SJCRH30 (cell line): ENCODE measurements around the gene GXYLT1. TPM values are rescaled to one million over a fixed set of nuclear protein-coding genes. Genes with fewer than 3 reads are reported as not detected.

Experiments used
- DNase-seq, 2 experiments: peaks; one replicate each; pipeline ENCODE4 v3.0.0-alpha.2; 2015 to 2020
- H3K27ac ChIP-seq: fragments of 250-450 bp; sonication (Bioruptor Pico); 2 replicates; pipeline ENCODE4 v1.5.1; 2020; ENCODE audit warnings: mild to moderate bottlenecking, moderate library complexity
- H3K27me3 ChIP-seq: fragments of 250-450 bp; sonication (Bioruptor Pico); 2 replicates; pipeline ENCODE4 v1.5.1; 2020; ENCODE audit warnings: mild to moderate bottlenecking, moderate library complexity
- H3K36me3 ChIP-seq: fragments of 250-450 bp; sonication (Bioruptor Pico); 2 replicates; pipeline ENCODE4 v1.5.1; 2020; ENCODE audit warnings: mild to moderate bottlenecking, moderate library complexity
- H3K4me1 ChIP-seq: fragments of 250-450 bp; sonication (Bioruptor Pico); 2 replicates; pipeline ENCODE4 v1.5.1; 2020; ENCODE audit warnings: mild to moderate bottlenecking, moderate library complexity
- H3K4me3 ChIP-seq: fragments of 250-450 bp; sonication (Bioruptor Pico); 2 replicates; pipeline ENCODE4 v1.5.1; 2020; ENCODE audit warnings: mild to moderate bottlenecking, moderate library complexity
- H3K9me3 ChIP-seq: fragments of 250-450 bp; sonication (Bioruptor Pico); replicated peaks from 2 replicates; pipeline ENCODE4 v1.5.1; 2020; ENCODE audit warnings: mild to moderate bottlenecking, moderate library complexity
- total RNA-seq: library from RNA; depleted of rRNA; stranded (reverse); fragments of >200 nt; shearing (Covaris generic); gene quantifications from 2 replicates; pipeline ENCODE4 v1.2.3, GENCODE V29; 2014

GXYLT1 gene
- total RNA-seq, 1 experiment from 2014 or later: 48.9 TPM

DNA sequence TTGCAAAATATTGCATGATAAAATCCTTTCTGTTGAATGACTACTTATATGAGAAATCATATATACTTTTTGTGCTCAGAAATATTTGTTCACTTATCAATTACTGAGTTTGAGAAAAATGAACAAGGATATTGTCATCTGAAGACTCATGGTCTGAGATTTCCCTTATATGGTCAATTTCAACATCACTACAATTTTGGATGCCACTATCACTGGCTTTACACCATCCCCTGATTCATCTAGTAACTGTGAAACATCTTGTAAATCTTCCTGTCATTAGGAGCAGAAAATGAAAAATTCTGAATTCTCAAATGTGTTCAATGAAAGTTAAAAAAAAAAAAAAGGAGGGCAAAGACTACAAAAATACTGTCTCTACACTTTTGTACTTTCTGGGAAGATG lies 21.8 kb upstream of the GXYLT1 start:
- DNase-seq: no peak

DNA sequence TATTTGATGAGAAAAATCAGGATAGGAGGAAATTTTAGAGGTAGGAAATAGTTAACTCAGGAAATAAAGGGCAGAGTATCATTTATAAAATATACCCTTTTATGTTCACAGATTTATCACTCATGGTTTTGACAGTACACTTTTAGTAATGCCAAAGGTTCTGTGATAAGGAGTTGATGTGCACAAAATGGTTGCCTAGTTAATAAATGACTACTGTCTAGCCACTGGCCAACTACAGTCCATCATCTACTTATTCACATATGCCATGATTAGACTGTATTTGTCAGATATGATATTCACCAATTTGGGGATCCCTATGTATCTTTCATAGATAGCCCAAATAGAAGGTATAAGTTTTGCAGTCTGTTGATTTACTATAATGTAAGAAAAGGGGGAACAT lies 19.2 kb upstream of the GXYLT1 start:
- Histone ChIP-seq H3K9me3 (no peaks in the 10 kb centered on the region), H3K4me1 (no peaks in the 10 kb centered on the region), H3K27ac (no peak overlapping the region), H3K36me3 (peaks cover 7% of the 10 kb centered on the region), H3K27me3 (no peaks in the 10 kb centered on the region), H3K4me3 (no peak overlapping the region)
- DNase-seq: no peak

More for the DNA sequence above, 21.8 kb upstream of the GXYLT1 start:
- Histone ChIP-seq H3K9me3 (no peaks in the 10 kb centered on the region), H3K36me3 (no peaks in the 10 kb centered on the region; the same call in 1 of the 2 replicates), H3K27me3 (no peaks in the 10 kb centered on the region), H3K4me1 (no peaks in the 10 kb centered on the region), H3K4me3 (no peak overlapping the region), H3K27ac (no peak overlapping the region)

DNA sequence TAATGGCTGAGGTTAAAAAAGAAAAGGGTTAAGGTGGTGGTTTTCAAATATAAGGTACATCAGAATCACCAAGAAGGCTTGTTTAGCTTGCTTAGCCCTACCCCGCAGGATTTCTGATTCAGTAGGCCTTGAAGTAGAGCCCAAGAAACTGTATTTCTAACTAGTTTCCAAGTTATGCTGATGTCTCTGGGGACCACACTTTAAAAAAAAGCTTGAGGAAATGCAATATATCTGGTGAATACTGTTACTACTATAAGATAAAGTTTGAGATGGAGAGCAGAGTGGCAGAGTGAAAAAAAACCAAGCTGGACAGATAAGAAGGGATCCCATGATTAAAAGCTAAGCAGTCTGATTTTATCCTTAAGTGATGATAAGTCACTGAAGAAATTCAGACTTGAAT lies 18.3 kb upstream of the GXYLT1 start:
- DNase-seq: no peak
- H3K27me3 ChIP-seq: no peaks in the 10 kb centered on the region
- peaks cover 15% of the 10 kb centered on the region for H3K36me3 ChIP-seq
- no peak overlapping the region for H3K27ac ChIP-seq
- no peak overlapping the region for H3K4me3 ChIP-seq
- H3K9me3 ChIP-seq: no peaks in the 10 kb centered on the region
- no peaks in the 10 kb centered on the region for H3K4me1 ChIP-seq

DNA sequence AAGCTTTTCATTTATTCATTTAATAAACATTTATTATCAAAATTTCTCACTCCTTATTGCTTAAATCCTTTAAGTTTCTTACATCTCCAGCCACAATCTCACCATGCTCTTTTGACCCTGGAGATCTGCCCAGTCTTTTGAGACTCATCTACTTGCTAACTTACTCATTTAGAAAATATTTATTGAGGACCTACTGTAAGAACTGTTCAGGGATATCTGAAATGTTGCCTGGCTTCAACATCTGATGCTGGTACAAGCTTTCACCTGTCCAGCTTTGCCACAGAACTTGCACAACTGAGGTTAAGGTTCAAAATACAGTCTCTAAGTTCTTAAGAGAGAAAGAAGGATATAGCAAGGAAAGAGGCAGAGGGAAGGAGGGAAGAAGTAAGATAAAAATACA lies 17.5 kb upstream of the GXYLT1 start:
- H3K36me3 ChIP-seq: peaks cover 15% of the 10 kb centered on the region
- H3K27ac ChIP-seq: no peak overlapping the region
- no peaks in the 10 kb centered on the region for H3K4me1 ChIP-seq
- no peaks in the 10 kb centered on the region for H3K27me3 ChIP-seq
- H3K9me3 ChIP-seq: no peaks in the 10 kb centered on the region
- H3K4me3 ChIP-seq: no peak overlapping the region
- DNase-seq: no peak

DNA sequence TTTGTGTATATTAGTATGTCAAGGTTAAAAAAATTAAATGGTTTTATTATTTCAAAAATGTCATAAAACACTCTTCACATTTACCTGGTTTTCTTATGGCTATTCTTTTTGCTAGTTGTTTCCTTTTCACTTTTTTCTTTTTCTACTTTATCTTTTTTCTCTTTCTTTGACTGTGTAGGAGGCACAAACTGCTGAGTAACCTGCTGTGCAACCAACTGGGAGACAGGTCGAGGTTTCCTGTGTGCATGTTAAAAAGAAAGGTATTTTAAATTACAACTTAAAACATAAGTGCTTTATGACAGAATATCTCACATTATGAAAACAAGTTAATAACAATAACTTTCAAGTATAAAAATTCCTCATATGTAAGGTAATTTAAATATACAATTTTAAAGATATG lies 16.9 kb upstream of the GXYLT1 start:
- no peaks in the 10 kb centered on the region for H3K9me3 ChIP-seq
- no peak overlapping the region for H3K4me3 ChIP-seq
- no peak overlapping the region for H3K27ac ChIP-seq
- no peaks in the 10 kb centered on the region for H3K4me1 ChIP-seq
- H3K36me3 ChIP-seq: peaks cover 15% of the 10 kb centered on the region
- no peak for DNase-seq
- H3K27me3 ChIP-seq: no peaks in the 10 kb centered on the region

DNA sequence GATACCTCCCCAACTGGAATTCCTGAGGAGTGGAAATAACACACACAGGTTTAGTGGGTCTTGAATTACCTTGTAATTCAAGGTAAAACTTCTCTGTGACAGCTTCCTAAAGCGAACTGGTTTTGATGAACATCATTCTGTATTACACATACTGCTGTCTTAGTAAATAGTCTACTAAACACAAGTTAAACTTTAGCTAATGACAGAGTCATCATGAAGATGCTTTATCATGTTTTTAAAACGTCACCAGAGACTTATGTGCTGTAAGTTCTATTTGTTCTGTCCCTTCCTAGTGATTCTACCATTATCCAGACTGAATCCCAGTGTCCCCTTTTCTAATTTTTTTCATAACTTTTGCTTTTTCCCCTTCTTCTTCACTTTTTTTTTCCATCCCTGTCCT lies 11.6 kb upstream of the GXYLT1 start:
- no peaks in the 10 kb centered on the region for H3K4me1 ChIP-seq
- H3K27me3 ChIP-seq: no peaks in the 10 kb centered on the region
- DNase-seq: no peak
- peaks cover 4% of the 10 kb centered on the region; the same call in 1 of the 2 replicates for H3K9me3 ChIP-seq
- H3K4me3 ChIP-seq: no peak overlapping the region
- peaks cover 20% of the 10 kb centered on the region for H3K36me3 ChIP-seq
- H3K27ac ChIP-seq: no peak overlapping the region

DNA sequence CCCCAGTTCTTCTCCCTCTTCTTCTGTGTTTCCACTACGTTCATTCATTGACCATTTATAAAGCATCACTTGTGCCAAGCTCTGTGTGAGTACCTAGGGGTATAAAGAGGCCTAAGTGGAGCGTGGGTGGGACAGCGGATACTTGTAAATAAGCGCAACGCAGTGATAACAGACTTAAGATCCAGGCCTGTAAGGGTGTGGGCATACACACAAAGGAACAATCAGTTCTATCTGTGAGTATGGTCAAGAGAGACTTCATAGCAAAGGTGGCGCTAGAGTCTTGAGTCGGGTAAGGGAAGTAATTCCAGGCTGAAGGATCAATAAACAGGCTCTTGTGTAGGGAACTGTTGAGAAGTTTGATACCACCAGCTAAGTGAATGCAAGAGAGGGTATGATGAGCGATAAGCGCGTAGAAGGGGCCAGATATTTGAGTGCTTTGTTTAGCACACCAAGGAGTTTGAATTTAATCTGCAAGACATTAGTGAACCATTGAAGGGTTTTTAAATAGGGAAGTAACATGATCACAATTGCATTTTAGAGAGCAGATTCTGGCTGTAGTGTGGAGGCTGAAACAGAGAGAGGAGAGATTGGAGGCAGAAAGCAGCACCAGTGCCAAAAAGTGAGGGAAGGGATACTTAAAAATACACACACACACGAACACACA lies 1.0 kb upstream of the GXYLT1 start:
- peak overlapping the region; percentile 78 for H3K4me3 ChIP-seq
- H3K27me3 ChIP-seq: no peaks in the 10 kb centered on the region
- no peaks in the 10 kb centered on the region for H3K9me3 ChIP-seq
- H3K36me3 ChIP-seq: no peaks in the 10 kb centered on the region
- H3K27ac ChIP-seq: no peak overlapping the region
- no peaks in the 10 kb centered on the region; the same call in 1 of the 2 replicates for H3K4me1 ChIP-seq
- no peak for DNase-seq

DNA sequence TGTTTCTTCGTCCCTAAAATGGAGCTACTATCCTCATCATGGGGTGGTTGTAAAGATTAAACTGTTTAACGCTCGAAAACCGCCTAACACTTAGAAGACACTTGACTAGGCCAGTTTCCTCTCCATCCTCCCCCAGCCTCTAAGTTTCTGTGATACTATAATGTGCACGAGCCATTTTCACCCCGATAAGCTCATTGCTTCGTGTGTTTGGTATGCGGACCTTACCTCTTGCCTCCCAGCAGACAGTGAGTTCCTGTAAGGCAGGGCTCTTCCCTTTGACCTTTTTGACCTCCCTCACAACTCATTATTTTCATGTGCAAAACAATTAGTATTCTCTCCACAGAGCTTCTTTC lies 499 bp upstream of the GXYLT1 start:
- DNase-seq: peak in 1 of 2 experiments; percentile 14
- no peaks in the 10 kb centered on the region; the same call in 1 of the 2 replicates for H3K4me1 ChIP-seq
- H3K27me3 ChIP-seq: no peaks in the 10 kb centered on the region
- H3K36me3 ChIP-seq: no peaks in the 10 kb centered on the region
- peak overlapping the region; percentile 78 for H3K4me3 ChIP-seq
- no peaks in the 10 kb centered on the region for H3K9me3 ChIP-seq
- no peak overlapping the region for H3K27ac ChIP-seq

DNA sequence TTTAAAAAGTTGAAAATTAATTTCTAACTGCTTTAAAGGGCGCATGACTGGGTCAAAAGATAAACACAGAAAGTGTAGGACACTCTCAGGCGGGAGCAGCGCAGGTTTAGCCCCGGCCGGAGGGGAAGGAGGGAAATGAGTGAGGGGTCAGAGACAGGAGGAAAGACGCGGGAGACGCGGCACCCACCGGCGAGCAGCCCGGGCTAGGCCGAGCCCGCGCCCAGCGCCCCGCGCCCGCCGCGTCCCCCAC lies 591 bp downstream of the GXYLT1 start:
- Histone ChIP-seq H3K4me3 (peak overlapping the region; percentile 78), H3K4me1 (no peaks in the 10 kb centered on the region; the same call in 1 of the 2 replicates), H3K9me3 (no peaks in the 10 kb centered on the region), H3K27me3 (no peaks in the 10 kb centered on the region), H3K27ac (peak overlapping the region; percentile 19; the same call in 1 of the 2 replicates), H3K36me3 (no peaks in the 10 kb centered on the region)
- peak; percentile 40 to 54 for DNase-seq

DNA sequence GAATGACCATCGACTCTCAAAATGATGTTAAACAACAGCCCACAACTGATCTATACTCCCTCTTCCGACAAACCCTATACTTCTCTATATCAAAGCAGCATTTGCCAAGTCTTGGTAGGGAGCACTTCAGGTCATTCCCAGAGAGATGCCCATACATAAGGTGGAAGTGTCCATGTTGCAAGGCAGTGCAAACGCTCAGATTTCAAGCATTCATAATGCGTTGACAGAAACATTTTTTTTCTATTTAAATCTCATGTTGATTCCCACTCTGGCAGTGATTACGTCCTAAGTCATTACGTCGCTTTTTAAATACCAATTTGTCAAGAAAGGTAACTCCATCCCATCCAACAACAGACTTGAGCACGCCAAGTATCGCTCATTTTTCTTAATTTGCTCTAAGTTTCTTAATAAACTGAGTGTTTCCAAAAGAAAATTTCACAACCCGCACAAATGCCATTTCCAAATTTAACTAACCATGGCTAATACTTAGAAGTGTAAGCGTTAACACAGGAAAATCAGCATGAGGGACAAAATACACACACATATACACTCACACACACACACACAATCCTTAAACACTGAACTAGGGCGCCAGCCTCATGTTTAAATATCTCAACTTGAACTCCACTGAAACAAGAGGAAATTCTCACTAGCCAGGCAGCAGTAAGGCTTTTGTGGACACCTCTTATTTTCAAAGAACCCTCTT lies 1.1 kb downstream of the GXYLT1 start:
- no peaks in the 10 kb centered on the region for H3K9me3 ChIP-seq
- peak overlapping the region; percentile 19; the same call in 1 of the 2 replicates for H3K27ac ChIP-seq
- H3K36me3 ChIP-seq: no peaks in the 10 kb centered on the region
- DNase-seq: peak in 1 of 2 experiments; percentile 53
- H3K4me3 ChIP-seq: peak overlapping the region; percentile 78
- H3K4me1 ChIP-seq: no peaks in the 10 kb centered on the region; the same call in 1 of the 2 replicates
- no peaks in the 10 kb centered on the region for H3K27me3 ChIP-seq

DNA sequence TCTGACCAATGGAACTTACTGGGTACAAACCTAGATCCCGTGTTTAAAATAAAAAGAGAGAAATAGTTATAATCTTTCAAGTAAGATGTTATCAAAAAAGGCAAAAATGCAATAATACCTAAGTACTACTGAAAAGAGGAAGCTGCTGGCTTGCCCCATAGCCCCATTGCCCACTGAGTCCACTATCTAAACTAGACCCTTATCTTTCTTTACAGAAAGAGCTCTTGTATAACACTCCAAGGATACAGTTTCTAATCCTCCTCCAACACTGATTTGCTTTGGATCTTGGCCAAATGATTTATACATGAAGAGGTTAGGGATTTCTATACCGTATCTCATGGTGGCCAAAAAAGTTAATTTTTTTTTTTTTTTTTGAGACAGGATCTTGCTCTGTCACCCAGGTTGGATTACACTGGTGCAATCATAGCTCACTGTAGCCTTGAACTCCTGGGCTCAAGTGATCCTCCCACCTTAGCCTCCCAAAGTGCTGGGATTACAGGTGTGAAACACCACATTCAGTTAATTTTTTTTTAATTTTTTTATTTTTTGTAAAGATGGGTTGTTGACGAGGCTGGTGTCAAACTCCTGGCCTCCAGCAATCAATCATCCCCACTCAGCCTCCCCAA lies 2.6 kb downstream of the GXYLT1 start:
- Histone ChIP-seq H3K27me3 (no peaks in the 10 kb centered on the region), H3K4me1 (no peaks in the 10 kb centered on the region; the same call in 1 of the 2 replicates), H3K4me3 (no peak overlapping the region), H3K27ac (no peak overlapping the region), H3K9me3 (no peaks in the 10 kb centered on the region), H3K36me3 (no peaks in the 10 kb centered on the region)
- DNase-seq: no peak

DNA sequence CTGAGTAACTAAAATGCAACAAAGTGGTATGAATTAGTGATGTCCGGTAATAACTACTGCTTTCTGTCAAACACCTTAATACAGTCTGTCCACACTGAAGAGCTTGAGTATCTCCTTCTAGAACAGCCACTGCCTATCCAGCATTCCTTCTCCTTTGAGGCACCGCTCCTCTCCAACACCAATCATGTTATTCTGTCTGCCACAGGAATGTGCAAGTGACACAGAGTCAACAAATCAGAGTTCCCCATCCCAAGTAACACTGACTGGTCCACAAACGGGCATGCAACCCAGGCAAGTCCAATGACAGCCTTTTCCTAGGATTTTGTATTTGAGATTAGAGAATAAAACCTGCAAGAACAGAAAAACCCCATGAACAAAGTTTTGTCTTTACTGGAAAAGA lies 3.8 kb downstream of the GXYLT1 start:
- no peak for DNase-seq
- H3K27me3 ChIP-seq: no peaks in the 10 kb centered on the region
- H3K9me3 ChIP-seq: no peaks in the 10 kb centered on the region
- no peak overlapping the region for H3K4me3 ChIP-seq
- no peaks in the 10 kb centered on the region; the same call in 1 of the 2 replicates for H3K4me1 ChIP-seq
- no peaks in the 10 kb centered on the region for H3K36me3 ChIP-seq
- H3K27ac ChIP-seq: no peak overlapping the region

DNA sequence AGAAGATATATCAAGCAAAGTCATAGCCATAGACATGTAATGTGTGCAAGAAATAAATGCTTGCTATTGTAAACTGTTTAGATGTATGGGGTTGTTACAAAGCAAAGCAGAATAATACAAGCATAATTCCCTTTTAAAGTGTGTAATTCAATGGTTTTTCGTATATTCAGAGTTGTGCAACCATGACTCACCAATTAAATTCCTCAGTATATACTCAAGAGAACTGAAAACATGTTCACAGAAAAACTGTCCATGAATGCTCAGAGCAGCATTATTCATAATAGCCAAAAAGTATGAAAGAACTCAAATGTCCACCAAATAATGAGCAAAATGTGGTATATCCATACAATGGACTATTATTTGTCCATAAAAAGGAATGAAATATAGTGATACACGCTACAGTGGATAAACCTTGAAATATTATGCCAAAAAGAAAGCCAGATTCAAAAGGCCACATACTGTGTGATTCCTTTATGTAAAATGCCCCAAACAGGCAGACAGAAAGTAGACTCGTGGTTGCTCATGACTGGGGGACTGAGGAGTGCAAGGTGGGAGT lies 9.3 kb downstream of the GXYLT1 start:
- no peak overlapping the region for H3K27ac ChIP-seq
- no peaks in the 10 kb centered on the region for H3K27me3 ChIP-seq
- H3K4me1 ChIP-seq: no peaks in the 10 kb centered on the region
- no peak overlapping the region for H3K4me3 ChIP-seq
- no peak for DNase-seq
- no peaks in the 10 kb centered on the region for H3K9me3 ChIP-seq
- 0 out of 2 replicates have a peak, but pooled peaks cover 3% of the 10 kb centered on the region for H3K36me3 ChIP-seq

DNA sequence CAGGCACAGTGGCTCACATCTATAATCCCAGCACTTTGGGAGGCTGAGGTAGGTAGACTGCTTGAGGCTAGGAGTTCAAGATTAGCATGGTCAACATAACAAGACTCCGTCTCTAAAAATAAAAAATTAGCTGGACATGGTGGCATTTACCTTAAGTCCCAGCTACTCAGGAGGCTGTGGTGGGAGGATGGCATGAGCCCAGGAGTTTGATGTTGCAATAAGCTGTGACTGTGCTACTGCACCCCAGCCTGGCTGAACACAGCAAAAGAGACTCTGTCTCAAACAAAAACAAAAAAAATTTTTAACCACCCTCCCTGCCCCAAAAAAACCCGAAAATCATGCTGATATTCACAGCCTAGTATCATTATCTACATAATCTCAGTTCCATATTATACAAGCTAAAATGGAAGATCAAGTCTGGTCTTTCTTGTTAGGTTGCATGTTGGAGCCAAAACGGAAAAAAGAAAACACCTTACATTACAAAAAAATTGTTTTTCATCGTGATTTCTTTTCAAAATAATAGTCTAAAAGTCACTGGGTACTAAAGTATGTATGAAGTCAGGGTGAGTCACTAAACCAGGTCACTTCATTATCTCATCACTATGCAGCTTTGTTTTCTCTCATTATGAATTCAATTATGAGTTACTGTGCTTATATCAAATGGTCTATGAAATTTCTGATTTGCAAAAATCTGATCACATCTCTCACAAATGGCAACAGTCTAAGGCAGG lies 13.8 kb downstream of the GXYLT1 start:
- DNase-seq: no peak
- no peaks in the 10 kb centered on the region for H3K9me3 ChIP-seq
- no peaks in the 10 kb centered on the region for H3K27me3 ChIP-seq
- no peak overlapping the region for H3K4me3 ChIP-seq
- H3K36me3 ChIP-seq: 0 out of 2 replicates have a peak, but pooled peaks cover 3% of the 10 kb centered on the region
- H3K27ac ChIP-seq: no peak overlapping the region
- no peaks in the 10 kb centered on the region for H3K4me1 ChIP-seq
